HEK293 (cell line): ENCODE measurements around the gene RPL36AL.

Experiments used
- CTCF ChIA-PET: fragments of 350-600 bp; formaldehyde crosslinking; extraction: SDS; loops from one replicate; lab custom pipeline; 2021; ENCODE audit warnings: antibody characterized with exemption; lab: Yijun Ruan, JAX
- POLR2A ChIA-PET: fragments of 300-600 bp; formaldehyde crosslinking; extraction: SDS; loops from one replicate; lab custom pipeline; 2020; ENCODE audit warnings: antibody characterized with exemption, inconsistent platforms; lab: Yijun Ruan, JAX
- H3K27ac ChIP-seq: fragments of 200-500 bp; sonication (Bioruptor generic); 2 replicates; pipeline ENCODE4 v1.5.1; 2014; ENCODE audit warnings: low read depth, low read length, control low read depth, inconsistent platforms; ENCODE audit errors: extremely low read depth
- H3K36me3 ChIP-seq, 2 experiments: fragments of 200-500 bp in 1 of 2; sonication (Bioruptor generic) in 1 of 2; 1 replicate in 1 of 2; 2 replicates in 1 of 2; pipeline ENCODE4 v1.5.1; 2014 to 2017; ENCODE audit warnings: inconsistent platforms in 2 of 2, low read length in 2 of 2; ENCODE audit not compliant: control insufficient read depth in 2 of 2, insufficient read depth in 1 of 2
- H3K4me1 ChIP-seq: fragments of 200-500 bp; sonication (Bioruptor generic); 2 replicates; pipeline ENCODE4 v1.5.1; 2014; ENCODE audit warnings: mild to moderate bottlenecking, low read length, inconsistent platforms; ENCODE audit not compliant: control insufficient read depth, insufficient read depth
- H3K4me3 ChIP-seq: 2 replicates; pipeline ENCODE4 v1.5.1; 2011; ENCODE audit warnings: low read depth, mild to moderate bottlenecking, control low read depth, low read length, moderate library complexity
- H3K9me3 ChIP-seq: fragments of 200-500 bp; sonication (Bioruptor generic); 2 replicates; pipeline ENCODE4 v1.5.1; 2014; ENCODE audit warnings: low read depth, low read length, inconsistent platforms; ENCODE audit not compliant: control insufficient read depth, insufficient read depth
- EGR2 ChIP-seq: fragments of 450-650 bp; formaldehyde crosslinking; IDR thresholded peaks from 2 replicates; pipeline ENCODE4 v1.5.1; 2016; ENCODE audit warnings: low read depth, missing biosample characterization, missing genetic modification characterization
- FEZF1 ChIP-seq: fragments of 450-650 bp; formaldehyde crosslinking; IDR thresholded peaks from 2 replicates; pipeline ENCODE4 v1.5.1; 2016; ENCODE audit warnings: missing biosample characterization, missing genetic modification characterization
- GLI4 ChIP-seq: fragments of 450-650 bp; formaldehyde crosslinking; IDR thresholded peaks from 2 replicates; pipeline ENCODE4 v1.5.1; 2016; ENCODE audit warnings: missing biosample characterization, missing genetic modification characterization
- GLIS2 ChIP-seq: fragments of 450-650 bp; formaldehyde crosslinking; IDR thresholded peaks from 2 replicates; pipeline ENCODE4 v1.5.1; 2016; ENCODE audit warnings: missing biosample characterization, missing genetic modification characterization
- HOXA7 ChIP-seq: sonication (generic); formaldehyde crosslinking; IDR thresholded peaks from 2 replicates; pipeline ENCODE4 v1.8.1; 2022; ENCODE audit warnings: missing genetic modification reagents, borderline replicate concordance
- KLF10 ChIP-seq: fragments of 450-650 bp; IDR thresholded peaks from 2 replicates; pipeline ENCODE4 v1.5.1; 2018; ENCODE audit warnings: missing biosample characterization, mild to moderate bottlenecking, missing genetic modification characterization
- OSR2 ChIP-seq: fragments of 450-650 bp; formaldehyde crosslinking; IDR thresholded peaks from 2 replicates; pipeline ENCODE4 v1.5.1; 2016; ENCODE audit warnings: missing biosample characterization, missing genetic modification characterization
- SP3 ChIP-seq: fragments of 450-650 bp; formaldehyde crosslinking; IDR thresholded peaks from 2 replicates; pipeline ENCODE4 v1.5.1; 2016; ENCODE audit warnings: missing biosample characterization, missing genetic modification characterization
- TRIM28 ChIP-seq: IDR thresholded peaks from 2 replicates; pipeline ENCODE4 v1.6.1; 2011; ENCODE audit warnings: low read length, control low read depth, borderline replicate concordance
- WT1 ChIP-seq: fragments of 450-650 bp; formaldehyde crosslinking; IDR thresholded peaks from 2 replicates; pipeline ENCODE4 v1.5.1; 2016; ENCODE audit warnings: missing biosample characterization, missing genetic modification characterization
- ZBTB20 ChIP-seq: fragments of 450-650 bp; formaldehyde crosslinking; IDR thresholded peaks from 2 replicates; pipeline ENCODE4 v1.5.1; 2016; ENCODE audit warnings: missing biosample characterization, missing genetic modification characterization
- ZFP41 ChIP-seq: fragments of 450-650 bp; formaldehyde crosslinking; IDR thresholded peaks from 2 replicates; pipeline ENCODE4 v1.5.1; 2016; ENCODE audit warnings: missing biosample characterization, missing genetic modification characterization, borderline replicate concordance
- ZNF16 ChIP-seq: fragments of 450-650 bp; formaldehyde crosslinking; IDR thresholded peaks from 2 replicates; pipeline ENCODE4 v1.5.1; 2016; ENCODE audit warnings: low read depth, missing biosample characterization, missing genetic modification characterization
- ZNF2 ChIP-seq: fragments of 450-650 bp; formaldehyde crosslinking; IDR thresholded peaks from 2 replicates; pipeline ENCODE4 v1.5.1; 2016; ENCODE audit warnings: missing biosample characterization, missing genetic modification characterization
- ZNF302 ChIP-seq: fragments of 450-650 bp; formaldehyde crosslinking; IDR thresholded peaks from 2 replicates; pipeline ENCODE4 v1.5.1; 2016; ENCODE audit warnings: missing biosample characterization, missing genetic modification characterization, low read depth
- ZNF311 ChIP-seq: fragments of 450-650 bp; formaldehyde crosslinking; IDR thresholded peaks from 2 replicates; pipeline ENCODE4 v1.5.1; 2017; ENCODE audit warnings: missing biosample characterization, missing genetic modification characterization, borderline replicate concordance
- ZNF366 ChIP-seq: fragments of 450-650 bp; formaldehyde crosslinking; conservative IDR thresholded peaks from 2 replicates; pipeline ENCODE4 v1.5.1; 2016; ENCODE audit warnings: missing biosample characterization, missing genetic modification characterization
- ZNF404 ChIP-seq: fragments of 450-650 bp; formaldehyde crosslinking; IDR thresholded peaks from 2 replicates; pipeline ENCODE4 v1.5.1; 2017; ENCODE audit warnings: missing biosample characterization, missing genetic modification characterization
- ZNF48 ChIP-seq: fragments of 450-650 bp; formaldehyde crosslinking; IDR thresholded peaks from 2 replicates; pipeline ENCODE4 v1.5.1; 2016; ENCODE audit warnings: missing biosample characterization, missing genetic modification characterization
- ZNF560 ChIP-seq: fragments of 450-650 bp; formaldehyde crosslinking; IDR thresholded peaks from 2 replicates; pipeline ENCODE4 v1.5.1; 2017; ENCODE audit warnings: missing biosample characterization, missing genetic modification characterization, borderline replicate concordance
- ZNF629 ChIP-seq: fragments of 450-650 bp; formaldehyde crosslinking; IDR thresholded peaks from 2 replicates; pipeline ENCODE4 v1.5.1; 2017; ENCODE audit warnings: missing biosample characterization, missing genetic modification characterization
- ZNF707 ChIP-seq: fragments of 450-650 bp; formaldehyde crosslinking; IDR thresholded peaks from 2 replicates; pipeline ENCODE4 v1.5.1; 2016; ENCODE audit warnings: missing biosample characterization, missing genetic modification characterization
- ZNF768 ChIP-seq: fragments of 450-650 bp; formaldehyde crosslinking; IDR thresholded peaks from 2 replicates; pipeline ENCODE4 v1.5.1; 2018; ENCODE audit warnings: missing biosample characterization, mild to moderate bottlenecking, missing genetic modification characterization
- TF ChIP-seq, protein P1 (sequence below): fragments of 450-650 bp; formaldehyde crosslinking; IDR thresholded peaks from 2 replicates; pipeline ENCODE4 v1.5.1; 2016; ENCODE audit warnings: missing biosample characterization, missing genetic modification characterization
- TF ChIP-seq, protein P2 (sequence below): fragments of 450-650 bp; formaldehyde crosslinking; IDR thresholded peaks from 2 replicates; pipeline ENCODE4 v1.5.1; 2016; ENCODE audit warnings: missing biosample characterization, missing genetic modification characterization
- TF ChIP-seq, protein P3 (sequence below): sonication (generic); formaldehyde crosslinking; IDR thresholded peaks from 2 replicates; pipeline ENCODE4 v1.8.1; 2022; ENCODE audit warnings: mild to moderate bottlenecking, moderate library complexity, missing genetic modification reagents
- TF ChIP-seq, protein P4 (sequence below): fragments of 450-650 bp; formaldehyde crosslinking; IDR thresholded peaks from 2 replicates; pipeline ENCODE4 v1.5.1; 2016; ENCODE audit warnings: missing biosample characterization, missing genetic modification characterization, borderline replicate concordance

Gene RPL36AL

DNA sequence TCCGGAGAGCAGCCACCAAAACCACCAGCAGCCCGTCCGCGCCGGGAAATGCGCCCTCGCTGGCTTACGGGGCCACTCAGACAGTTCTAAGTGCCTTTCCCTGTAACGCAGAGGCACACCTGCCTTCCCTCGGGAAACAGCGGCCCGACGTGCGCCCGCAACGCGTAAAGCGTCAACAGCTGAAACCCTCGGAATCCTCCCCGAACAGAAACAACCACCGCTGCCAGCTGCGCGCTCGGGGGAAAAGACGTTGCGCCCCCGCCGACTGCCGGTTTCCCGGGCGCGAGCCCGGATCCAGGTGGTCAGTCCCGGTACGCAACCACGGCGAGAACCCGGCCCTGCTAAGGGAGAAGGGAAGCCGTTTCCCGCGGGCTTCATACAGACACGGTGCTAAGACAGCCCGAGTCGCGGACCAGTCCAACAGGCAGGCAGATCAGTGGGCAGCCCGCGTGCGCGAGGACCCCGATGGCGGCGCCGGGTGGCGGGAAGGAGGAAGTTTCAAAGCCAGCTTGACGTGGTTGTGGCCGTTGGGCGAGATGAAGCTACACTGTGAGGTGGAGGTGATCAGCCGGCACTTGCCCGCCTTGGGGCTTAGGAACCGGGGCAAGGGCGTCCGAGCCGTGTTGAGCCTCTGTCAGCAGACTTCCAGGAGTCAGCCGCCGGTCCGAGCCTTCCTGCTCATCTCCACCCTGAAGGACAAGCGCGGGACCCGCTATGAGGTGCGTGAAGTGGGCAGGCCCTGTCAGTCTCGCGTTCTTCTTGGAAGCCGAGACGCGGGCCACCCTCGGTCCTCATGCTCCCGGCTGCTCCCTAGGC is 21.7 kb downstream of the RPL36AL start, which contains the start of gene LRR1:
LRR1 (plus strand) TSS at position 456 of the 816 bp plus-strand sequence; CDS start at position 537, 81 bp downstream.
- no peaks in the 10 kb centered on the region for H3K9me3 ChIP-seq
- ChIA-PET POLR2A (interaction anchor here (1.0 to 4.3 kb wide), 8 partner anchors 10 to 263 kb away, joined by 4 to 33 read pairs (median 6); partner anchors contain the start of genes DNAAF2, KLHDC2, MGAT2 and RPL36AL), CTCF (interaction anchor here (0.6 to 1.5 kb wide), 6 partner anchors 10 to 258 kb away, joined by 3 to 7 read pairs (median 3); partner anchors contain the start of gene RPS29)
- H3K27ac ChIP-seq, result peak within 1 kb of the TSS; percentile 98
- peaks cover 17 to 21% of the 10 kb centered on the region in 2 experiments; a peak in 2 of 3 replicates for H3K36me3 ChIP-seq
- H3K4me3 ChIP-seq, result peak within 1 kb of the TSS; percentile 87
- H3K4me1 ChIP-seq, result peaks cover 10% of the 10 kb centered on the region
- TF ChIP-seq ZNF2, result peak; percentile 21
- TF ChIP-seq, protein P1, sequence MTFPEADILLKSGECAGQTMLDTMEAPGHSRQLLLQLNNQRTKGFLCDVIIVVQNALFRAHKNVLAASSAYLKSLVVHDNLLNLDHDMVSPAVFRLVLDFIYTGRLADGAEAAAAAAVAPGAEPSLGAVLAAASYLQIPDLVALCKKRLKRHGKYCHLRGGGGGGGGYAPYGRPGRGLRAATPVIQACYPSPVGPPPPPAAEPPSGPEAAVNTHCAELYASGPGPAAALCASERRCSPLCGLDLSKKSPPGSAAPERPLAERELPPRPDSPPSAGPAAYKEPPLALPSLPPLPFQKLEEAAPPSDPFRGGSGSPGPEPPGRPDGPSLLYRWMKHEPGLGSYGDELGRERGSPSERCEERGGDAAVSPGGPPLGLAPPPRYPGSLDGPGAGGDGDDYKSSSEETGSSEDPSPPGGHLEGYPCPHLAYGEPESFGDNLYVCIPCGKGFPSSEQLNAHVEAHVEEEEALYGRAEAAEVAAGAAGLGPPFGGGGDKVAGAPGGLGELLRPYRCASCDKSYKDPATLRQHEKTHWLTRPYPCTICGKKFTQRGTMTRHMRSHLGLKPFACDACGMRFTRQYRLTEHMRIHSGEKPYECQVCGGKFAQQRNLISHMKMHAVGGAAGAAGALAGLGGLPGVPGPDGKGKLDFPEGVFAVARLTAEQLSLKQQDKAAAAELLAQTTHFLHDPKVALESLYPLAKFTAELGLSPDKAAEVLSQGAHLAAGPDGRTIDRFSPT (tag by site-specific recombination), result 0 out of 2 replicates have a peak, but pooled peaks have one; percentile 34
- TF ChIP-seq, protein P2, sequence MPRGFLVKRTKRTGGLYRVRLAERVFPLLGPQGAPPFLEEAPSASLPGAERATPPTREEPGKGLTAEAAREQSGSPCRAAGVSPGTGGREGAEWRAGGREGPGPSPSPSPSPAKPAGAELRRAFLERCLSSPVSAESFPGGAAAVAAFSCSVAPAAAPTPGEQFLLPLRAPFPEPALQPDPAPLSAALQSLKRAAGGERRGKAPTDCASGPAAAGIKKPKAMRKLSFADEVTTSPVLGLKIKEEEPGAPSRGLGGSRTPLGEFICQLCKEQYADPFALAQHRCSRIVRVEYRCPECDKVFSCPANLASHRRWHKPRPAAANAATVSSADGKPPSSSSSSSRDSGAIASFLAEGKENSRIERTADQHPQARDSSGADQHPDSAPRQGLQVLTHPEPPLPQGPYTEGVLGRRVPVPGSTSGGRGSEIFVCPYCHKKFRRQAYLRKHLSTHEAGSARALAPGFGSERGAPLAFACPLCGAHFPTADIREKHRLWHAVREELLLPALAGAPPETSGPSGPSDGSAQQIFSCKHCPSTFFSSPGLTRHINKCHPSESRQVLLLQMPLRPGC (tag by site-specific recombination), result peak; percentile 56; the same call in 1 of the 2 replicates
- no peak for TF ChIP-seq ZNF707 (tag by site-specific recombination)
- TF ChIP-seq ZBTB20 (tag by site-specific recombination), result peak; percentile 69; the same call in 1 of the 2 replicates
- TF ChIP-seq SP3, result peak; percentile 24; the same call in 1 of the 2 replicates
- no peak for TF ChIP-seq OSR2 (tag by site-specific recombination)
- no peak for TF ChIP-seq ZNF48
- TF ChIP-seq EGR2 (tag by site-specific recombination), result no peak
- no peak for TF ChIP-seq GLI4 (tag by site-specific recombination)
- TF ChIP-seq, protein P3, sequence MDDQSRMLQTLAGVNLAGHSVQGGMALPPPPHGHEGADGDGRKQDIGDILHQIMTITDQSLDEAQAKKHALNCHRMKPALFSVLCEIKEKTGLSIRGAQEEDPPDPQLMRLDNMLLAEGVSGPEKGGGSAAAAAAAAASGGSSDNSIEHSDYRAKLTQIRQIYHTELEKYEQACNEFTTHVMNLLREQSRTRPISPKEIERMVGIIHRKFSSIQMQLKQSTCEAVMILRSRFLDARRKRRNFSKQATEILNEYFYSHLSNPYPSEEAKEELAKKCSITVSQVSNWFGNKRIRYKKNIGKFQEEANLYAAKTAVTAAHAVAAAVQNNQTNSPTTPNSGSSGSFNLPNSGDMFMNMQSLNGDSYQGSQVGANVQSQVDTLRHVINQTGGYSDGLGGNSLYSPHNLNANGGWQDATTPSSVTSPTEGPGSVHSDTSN (CRISPR knock-in tag), result no peak; the same call in 1 of the 2 replicates
- TF ChIP-seq ZNF560, result no peak
- no peak for TF ChIP-seq ZNF404 (tag by site-specific recombination)
- TF ChIP-seq TRIM28, result no peak
- no peak for TF ChIP-seq FEZF1 (tag by site-specific recombination)
- TF ChIP-seq, protein P4, sequence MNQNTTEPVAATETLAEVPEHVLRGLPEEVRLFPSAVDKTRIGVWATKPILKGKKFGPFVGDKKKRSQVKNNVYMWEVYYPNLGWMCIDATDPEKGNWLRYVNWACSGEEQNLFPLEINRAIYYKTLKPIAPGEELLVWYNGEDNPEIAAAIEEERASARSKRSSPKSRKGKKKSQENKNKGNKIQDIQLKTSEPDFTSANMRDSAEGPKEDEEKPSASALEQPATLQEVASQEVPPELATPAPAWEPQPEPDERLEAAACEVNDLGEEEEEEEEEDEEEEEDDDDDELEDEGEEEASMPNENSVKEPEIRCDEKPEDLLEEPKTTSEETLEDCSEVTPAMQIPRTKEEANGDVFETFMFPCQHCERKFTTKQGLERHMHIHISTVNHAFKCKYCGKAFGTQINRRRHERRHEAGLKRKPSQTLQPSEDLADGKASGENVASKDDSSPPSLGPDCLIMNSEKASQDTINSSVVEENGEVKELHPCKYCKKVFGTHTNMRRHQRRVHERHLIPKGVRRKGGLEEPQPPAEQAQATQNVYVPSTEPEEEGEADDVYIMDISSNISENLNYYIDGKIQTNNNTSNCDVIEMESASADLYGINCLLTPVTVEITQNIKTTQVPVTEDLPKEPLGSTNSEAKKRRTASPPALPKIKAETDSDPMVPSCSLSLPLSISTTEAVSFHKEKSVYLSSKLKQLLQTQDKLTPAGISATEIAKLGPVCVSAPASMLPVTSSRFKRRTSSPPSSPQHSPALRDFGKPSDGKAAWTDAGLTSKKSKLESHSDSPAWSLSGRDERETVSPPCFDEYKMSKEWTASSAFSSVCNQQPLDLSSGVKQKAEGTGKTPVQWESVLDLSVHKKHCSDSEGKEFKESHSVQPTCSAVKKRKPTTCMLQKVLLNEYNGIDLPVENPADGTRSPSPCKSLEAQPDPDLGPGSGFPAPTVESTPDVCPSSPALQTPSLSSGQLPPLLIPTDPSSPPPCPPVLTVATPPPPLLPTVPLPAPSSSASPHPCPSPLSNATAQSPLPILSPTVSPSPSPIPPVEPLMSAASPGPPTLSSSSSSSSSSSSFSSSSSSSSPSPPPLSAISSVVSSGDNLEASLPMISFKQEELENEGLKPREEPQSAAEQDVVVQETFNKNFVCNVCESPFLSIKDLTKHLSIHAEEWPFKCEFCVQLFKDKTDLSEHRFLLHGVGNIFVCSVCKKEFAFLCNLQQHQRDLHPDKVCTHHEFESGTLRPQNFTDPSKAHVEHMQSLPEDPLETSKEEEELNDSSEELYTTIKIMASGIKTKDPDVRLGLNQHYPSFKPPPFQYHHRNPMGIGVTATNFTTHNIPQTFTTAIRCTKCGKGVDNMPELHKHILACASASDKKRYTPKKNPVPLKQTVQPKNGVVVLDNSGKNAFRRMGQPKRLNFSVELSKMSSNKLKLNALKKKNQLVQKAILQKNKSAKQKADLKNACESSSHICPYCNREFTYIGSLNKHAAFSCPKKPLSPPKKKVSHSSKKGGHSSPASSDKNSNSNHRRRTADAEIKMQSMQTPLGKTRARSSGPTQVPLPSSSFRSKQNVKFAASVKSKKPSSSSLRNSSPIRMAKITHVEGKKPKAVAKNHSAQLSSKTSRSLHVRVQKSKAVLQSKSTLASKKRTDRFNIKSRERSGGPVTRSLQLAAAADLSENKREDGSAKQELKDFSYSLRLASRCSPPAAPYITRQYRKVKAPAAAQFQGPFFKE (tag by site-specific recombination), result no peak
- no peak for TF ChIP-seq KLF10 (tag by site-specific recombination)
- TF ChIP-seq ZNF768, result no peak
- no peak for TF ChIP-seq ZNF16 (tag by site-specific recombination)
- TF ChIP-seq ZNF311 (tag by site-specific recombination), result no peak
- 0 out of 2 replicates have a peak, but pooled peaks have one; percentile 23 for TF ChIP-seq GLIS2 (tag by site-specific recombination)
- 0 out of 2 replicates have a peak, but pooled peaks have one; percentile 7 for TF ChIP-seq WT1 (tag by site-specific recombination)
- TF ChIP-seq ZNF302 (tag by site-specific recombination), result no peak
- no peak for TF ChIP-seq ZFP41 (tag by site-specific recombination)
- no peak for TF ChIP-seq HOXA7 (CRISPR knock-in tag)
- TF ChIP-seq ZNF629 (tag by site-specific recombination), result 0 out of 2 replicates have a peak, but pooled peaks have one; percentile 32
- 0 out of 2 replicates have a peak, but pooled peaks have one; percentile 16 for TF ChIP-seq ZNF366 (tag by site-specific recombination)
